H1 (cell line): Measurements from ENCODE around the gene SPARC.

ENCODE experiments used
- CBX5 ChIP-seq: fragments of 300-800, 300-1000 bp; sonication (generic); IDR thresholded peaks from 2 replicates; pipeline ENCODE4 v1.7.1; 2016; ENCODE audit warnings: antibody characterized with exemption, low read length, low read depth
- CREB1 ChIP-seq: IDR thresholded peaks from 2 replicates; pipeline ENCODE4 v1.6.1; 2012; ENCODE audit warnings: inconsistent platforms
- CTCF ChIP-seq, 3 experiments: IDR thresholded peaks; 1 replicate in 2 of 3; 2 replicates in 1 of 3; pipeline versions ENCODE4 v1.5.1 to v1.6.1; 2011; ENCODE audit warnings: low read length in 3 of 3, mild to moderate bottlenecking in 3 of 3, inconsistent platforms in 2 of 3, low read depth in 1 of 3, moderate library complexity in 1 of 3; ENCODE audit not compliant: insufficient read depth in 1 of 3; ENCODE audit errors: control extremely low read depth in 1 of 3
- FOSL1 ChIP-seq: IDR thresholded peaks from 2 replicates; pipeline ENCODE4 v1.6.1; 2011; ENCODE audit warnings: mild to moderate bottlenecking, low read depth, low read length, moderate library complexity; ENCODE audit not compliant: insufficient read depth
- POLR2A ChIP-seq, 2 experiments: IDR thresholded peaks; 1 replicate in 1 of 2; 2 replicates in 1 of 2; pipeline ENCODE4 v1.6.1; 2011; ENCODE audit warnings: low read depth in 2 of 2, low read length in 2 of 2, mild to moderate bottlenecking in 2 of 2; ENCODE audit errors: control extremely low read depth in 1 of 2
- POLR2AphosphoS5 ChIP-seq: IDR thresholded peaks from 2 replicates; pipeline ENCODE4 v1.6.1; 2011; ENCODE audit warnings: low read depth, low read length
- RAD21 ChIP-seq, 2 experiments: IDR thresholded peaks in 1 of 2; conservative IDR thresholded peaks in 1 of 2; 2 replicates each; pipeline ENCODE4 v1.6.1; 2011; ENCODE audit warnings: low read depth in 2 of 2, low read length in 2 of 2, improper control_type of control experiment in 1 of 2, inconsistent platforms in 1 of 2, mild to moderate bottlenecking in 1 of 2, moderate library complexity in 1 of 2
- TAF1 ChIP-seq: IDR thresholded peaks from 2 replicates; pipeline ENCODE4 v1.6.1; 2011; ENCODE audit warnings: mild to moderate bottlenecking, low read depth, low read length
- TBP ChIP-seq: IDR thresholded peaks from 2 replicates; pipeline ENCODE4 v1.6.1; 2011; ENCODE audit warnings: low read depth, low read length, improper control_type of control experiment
- ZNF274 ChIP-seq: IDR thresholded peaks from 2 replicates; pipeline ENCODE4 v1.7.0; 2012; ENCODE audit warnings: low read length, borderline replicate concordance; ENCODE audit errors: extremely low read depth
- TF ChIP-seq, protein P1 (sequence below): IDR thresholded peaks from 2 replicates; pipeline ENCODE4 v1.6.1; 2012; ENCODE audit warnings: inconsistent platforms

DNA sequence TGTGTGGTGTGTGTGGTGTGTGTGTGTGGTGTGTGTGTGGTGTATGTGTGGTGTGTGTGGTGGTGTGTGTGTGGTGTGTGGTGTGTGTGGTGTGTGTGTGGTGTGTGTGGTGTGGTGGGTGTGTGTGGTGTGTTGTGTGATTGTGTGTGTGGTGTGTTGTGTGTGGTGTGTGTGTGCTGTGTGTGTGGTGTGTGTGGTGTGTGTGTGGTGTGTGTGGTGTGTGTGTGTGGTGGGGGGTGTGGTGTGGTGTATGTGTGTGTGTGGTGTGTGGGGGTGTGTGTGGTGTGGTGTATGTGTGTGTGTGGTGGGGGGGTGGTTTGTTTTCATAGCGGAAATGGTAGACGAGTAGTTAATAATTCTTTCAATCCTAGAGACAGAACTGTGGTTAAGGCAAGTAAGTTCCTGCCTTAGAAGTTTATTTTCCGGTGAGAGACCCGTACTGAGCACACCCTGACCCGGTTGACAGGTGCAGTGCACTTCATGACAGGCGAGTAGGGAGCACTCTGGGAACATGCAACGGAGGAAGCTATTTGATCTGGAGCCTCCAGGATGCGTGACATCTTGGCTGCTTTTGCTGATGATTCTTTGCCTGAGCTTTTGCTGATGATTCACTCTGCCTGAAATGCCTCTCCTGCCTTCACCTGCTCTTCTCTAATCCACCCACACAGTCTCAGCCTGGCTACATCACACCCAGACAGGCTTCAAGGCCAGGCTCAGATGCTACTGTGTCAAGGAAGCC, 73.9 kb downstream of the SPARC start:
- TF ChIP-seq POLR2AphosphoS5 = no peak
- no peak for TF ChIP-seq FOSL1
- no peak for TF ChIP-seq CTCF (IDR thresholded peaks at IDR 0.05; ENCODE audit: control extremely low read depth in 1 of 3, insufficient read depth in 1 of 3, low read depth in 1 of 3, low read length in 3 of 3)
- no peak for TF ChIP-seq RAD21 (IDR thresholded peaks at IDR 0.05 in 1 of 2, conservative IDR thresholded peaks at IDR 0.05 in 1 of 2; ENCODE audit: low read depth in 2 of 2, low read length in 2 of 2)
- TF ChIP-seq, protein P1, sequence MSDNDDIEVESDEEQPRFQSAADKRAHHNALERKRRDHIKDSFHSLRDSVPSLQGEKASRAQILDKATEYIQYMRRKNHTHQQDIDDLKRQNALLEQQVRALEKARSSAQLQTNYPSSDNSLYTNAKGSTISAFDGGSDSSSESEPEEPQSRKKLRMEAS = no peak
- no peak for TF ChIP-seq POLR2A (IDR thresholded peaks at IDR 0.05; ENCODE audit: control extremely low read depth in 1 of 2, low read depth in 2 of 2, low read length in 2 of 2)
- TF ChIP-seq TAF1 = no peak
- no peak for TF ChIP-seq ZNF274
- no peak for TF ChIP-seq CBX5
- no peak for TF ChIP-seq CREB1
- no peak for TF ChIP-seq TBP
